ENCODE data around the gene PADI4.

DNA sequence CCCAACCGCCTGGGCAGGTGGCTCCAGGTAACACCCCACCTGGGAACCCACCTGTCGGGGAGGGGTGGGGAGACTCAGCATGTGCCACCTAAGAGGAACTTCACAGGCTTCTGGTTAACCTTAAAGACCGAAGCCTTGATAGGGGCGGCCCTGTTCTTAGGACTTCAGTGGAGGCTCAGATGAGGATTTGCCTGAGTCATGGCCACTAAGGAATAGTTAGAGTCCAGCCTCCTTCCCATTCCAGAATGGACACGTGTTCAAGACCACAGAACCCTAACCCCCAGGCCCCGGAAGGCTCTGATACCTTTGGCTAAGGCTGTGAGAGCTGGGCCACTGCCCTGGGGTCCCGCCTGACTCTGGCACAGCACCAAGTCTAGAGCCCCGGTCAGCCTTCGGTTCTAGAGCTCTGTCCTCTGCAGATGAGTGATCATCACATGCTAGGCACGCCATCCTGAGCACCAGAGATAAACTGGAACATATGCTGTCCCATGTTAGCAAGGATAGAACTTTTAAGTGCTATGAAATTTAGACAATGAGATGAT, 84.3 kb downstream of the PADI4 start:
- TF ChIP-seq, protein P1, sequence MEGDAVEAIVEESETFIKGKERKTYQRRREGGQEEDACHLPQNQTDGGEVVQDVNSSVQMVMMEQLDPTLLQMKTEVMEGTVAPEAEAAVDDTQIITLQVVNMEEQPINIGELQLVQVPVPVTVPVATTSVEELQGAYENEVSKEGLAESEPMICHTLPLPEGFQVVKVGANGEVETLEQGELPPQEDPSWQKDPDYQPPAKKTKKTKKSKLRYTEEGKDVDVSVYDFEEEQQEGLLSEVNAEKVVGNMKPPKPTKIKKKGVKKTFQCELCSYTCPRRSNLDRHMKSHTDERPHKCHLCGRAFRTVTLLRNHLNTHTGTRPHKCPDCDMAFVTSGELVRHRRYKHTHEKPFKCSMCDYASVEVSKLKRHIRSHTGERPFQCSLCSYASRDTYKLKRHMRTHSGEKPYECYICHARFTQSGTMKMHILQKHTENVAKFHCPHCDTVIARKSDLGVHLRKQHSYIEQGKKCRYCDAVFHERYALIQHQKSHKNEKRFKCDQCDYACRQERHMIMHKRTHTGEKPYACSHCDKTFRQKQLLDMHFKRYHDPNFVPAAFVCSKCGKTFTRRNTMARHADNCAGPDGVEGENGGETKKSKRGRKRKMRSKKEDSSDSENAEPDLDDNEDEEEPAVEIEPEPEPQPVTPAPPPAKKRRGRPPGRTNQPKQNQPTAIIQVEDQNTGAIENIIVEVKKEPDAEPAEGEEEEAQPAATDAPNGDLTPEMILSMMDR (IDR thresholded peaks at IDR 0.05) = no peak
- no peak for TF ChIP-seq POLR2A (IDR thresholded peaks at IDR 0.05)

Measured in Peyer's patch (tissue), 4 donors.